ENCODE measurements around the gene TEX2. TPM values are rescaled to one million over a fixed set of nuclear protein-coding genes. Genes with fewer than 3 reads are reported as not detected.

Gene TEX2
- total and polyA plus RNA-seq, 2 donors (not counting 3 experiments of a cell fraction or from before 2014, with no cell fraction given) = 13.3 to 25.8 TPM

- intact Hi-C loops (cut with micrococcal nuclease) (no loop called here), dilution Hi-C loops (cut with MboI; ENCODE audit: extremely low pct_ligation_motif_present, low sequenced_read_pairs) (no loop called here)
- BruUV-seq (replicated peaks) = no TSS peak
- Histone ChIP-seq H4K20me1 (replicated peaks; ENCODE audit: control insufficient read depth, extremely low read depth, insufficient read depth, low read length) (no peaks in the 10 kb centered on the region), H3K36me3 (ENCODE audit: control insufficient read depth in 2 of 2, extremely low read depth in 1 of 2, insufficient read depth in 2 of 2, low read length in 2 of 2) (peaks cover 2 to 3% of the 10 kb centered on the region in 2 experiments), H3K4me2 (ENCODE audit: insufficient read depth, low read length) (no peak overlapping the region), H3K9me1 (replicated peaks; ENCODE audit: control insufficient read depth, extremely low read depth, insufficient read depth, low read length) (no peaks in the 10 kb centered on the region), H3K9ac (replicated peaks; ENCODE audit: extremely low read depth, insufficient read depth, low read length) (no peak overlapping the region), H2AFZ (ENCODE audit: low read depth, low read length) (no peak overlapping the region), H3K27me3 (ENCODE audit: control insufficient read depth in 2 of 2, insufficient read depth in 2 of 2, low read length in 2 of 2) (no peaks in the 10 kb centered on the region), H3K79me2 (ENCODE audit: control insufficient read depth, insufficient read depth, low read length) (no peaks in the 10 kb centered on the region), H3K27ac (ENCODE audit: insufficient read depth, low read depth, low read length) (no peak overlapping the region), H3K4me1 (ENCODE audit: control insufficient read depth, extremely low read depth, insufficient read depth, low read length) (peaks cover 21% of the 10 kb centered on the region), H3K9me3 (replicated peaks; ENCODE audit: control insufficient read depth, insufficient read depth, low read length) (no peaks in the 10 kb centered on the region), H3K4me3 (replicated peaks in 1 of 3; ENCODE audit: insufficient read depth in 1 of 3, low read depth in 1 of 3, low read length in 3 of 3) (no peak overlapping the region)
- DNase-seq (ENCODE audit: low read depth, low spot score) (no peak), FAIRE-seq (no peak)
- ChIA-PET POLR2A (no interaction called here), CTCF (interaction anchor here (1.3 to 2.2 kb wide), 2 partner anchors 11 to 127 kb away, joined by 3 to 6 read pairs; no protein-coding TSS in a partner anchor)
- TF ChIP-seq FOS (IDR thresholded peaks at IDR 0.05; ENCODE audit: borderline replicate concordance, insufficient read depth, low read length) (no peak), GATA2 (IDR thresholded peaks at IDR 0.05; ENCODE audit: insufficient read depth, insufficient read length, low read depth, low read length) (no peak), CTCF (IDR thresholded peaks at IDR 0.05; ENCODE audit: extremely low read depth in 1 of 2, insufficient read depth in 1 of 2, low read depth in 1 of 2, low read length in 2 of 2) (no peak), POLR2AphosphoS5 (IDR thresholded peaks at IDR 0.05; ENCODE audit: insufficient read depth, low read depth, low read length) (no peak), EZH2 (IDR thresholded peaks at IDR 0.05; ENCODE audit: borderline replicate concordance, low read depth, low read length, severe bottlenecking) (no peak), POLR2A (IDR thresholded peaks at IDR 0.05; ENCODE audit: low read depth, low read length) (no peak)
- TF ChIP-seq, protein P1, sequence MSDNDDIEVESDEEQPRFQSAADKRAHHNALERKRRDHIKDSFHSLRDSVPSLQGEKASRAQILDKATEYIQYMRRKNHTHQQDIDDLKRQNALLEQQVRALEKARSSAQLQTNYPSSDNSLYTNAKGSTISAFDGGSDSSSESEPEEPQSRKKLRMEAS (IDR thresholded peaks at IDR 0.05; ENCODE audit: insufficient read depth, insufficient read length) = no peak
These were observed 108.3 kb downstream of the TEX2 start for GRCh38 chr17:64154717-64155116.

Measured in endothelial cell of umbilical vein (primary cell).